ENCODE data around the gene ANKRD17.

The ANKRD17 gene

GRCh38 chr4:73064536-73064935, 194.1 kb downstream of the ANKRD17 start:
- no peak for DNase-seq (ENCODE audit: low read depth)
- no peak overlapping the region for H3K4me3 ChIP-seq (ENCODE audit: low read depth, low read length)
- TF ChIP-seq MYC (IDR thresholded peaks at IDR 0.05; ENCODE audit: low read depth, low read length) (no peak), MAX (IDR thresholded peaks at IDR 0.05; ENCODE audit: low read depth, low read length) (no peak), POLR2A (IDR thresholded peaks at IDR 0.05; ENCODE audit: extremely low read depth, insufficient read length) (no peak), CTCF (IDR thresholded peaks at IDR 0.05; ENCODE audit: low read depth, low read length) (no peak)

GRCh38 chr4:73055241-73055897, 203.2 kb downstream of the ANKRD17 start:
- no peak for DNase-seq (ENCODE audit: low read depth)
- H3K4me3 ChIP-seq (ENCODE audit: low read depth, low read length), result no peak overlapping the region
- TF ChIP-seq POLR2A (IDR thresholded peaks at IDR 0.05; ENCODE audit: extremely low read depth, insufficient read length) (no peak), CTCF (IDR thresholded peaks at IDR 0.05; ENCODE audit: low read depth, low read length) (no peak), MAX (IDR thresholded peaks at IDR 0.05; ENCODE audit: low read depth, low read length) (no peak), MYC (IDR thresholded peaks at IDR 0.05; ENCODE audit: low read depth, low read length) (no peak)

- H3K4me3 ChIP-seq (ENCODE audit: low read depth, low read length), result no peak overlapping the region
- TF ChIP-seq MYC (IDR thresholded peaks at IDR 0.05; ENCODE audit: low read depth, low read length), result no peak
- no peak for TF ChIP-seq POLR2A (IDR thresholded peaks at IDR 0.05; ENCODE audit: extremely low read depth, insufficient read length)
- TF ChIP-seq MAX (IDR thresholded peaks at IDR 0.05; ENCODE audit: low read depth, low read length), result no peak
- no peak for TF ChIP-seq CTCF (IDR thresholded peaks at IDR 0.05; ENCODE audit: low read depth, low read length)
- no peak for DNase-seq (ENCODE audit: low read depth)
These were observed 204.6 kb downstream of the ANKRD17 start for GRCh38 chr4:73053974-73054480.

- TF ChIP-seq CTCF (IDR thresholded peaks at IDR 0.05; ENCODE audit: low read depth, low read length), result no peak
- no peak for TF ChIP-seq POLR2A (IDR thresholded peaks at IDR 0.05; ENCODE audit: extremely low read depth, insufficient read length)
- no peak for TF ChIP-seq MAX (IDR thresholded peaks at IDR 0.05; ENCODE audit: low read depth, low read length)
- TF ChIP-seq MYC (IDR thresholded peaks at IDR 0.05; ENCODE audit: low read depth, low read length), result no peak
- DNase-seq (ENCODE audit: low read depth), result no peak
- no peak overlapping the region for H3K4me3 ChIP-seq (ENCODE audit: low read depth, low read length)
These were observed 205.5 kb downstream of the ANKRD17 start for GRCh38 chr4:73053076-73053475.

- H3K4me3 ChIP-seq (ENCODE audit: low read depth, low read length), result no peak overlapping the region
- TF ChIP-seq MYC (IDR thresholded peaks at IDR 0.05; ENCODE audit: low read depth, low read length) (no peak), POLR2A (IDR thresholded peaks at IDR 0.05; ENCODE audit: extremely low read depth, insufficient read length) (no peak), MAX (IDR thresholded peaks at IDR 0.05; ENCODE audit: low read depth, low read length) (no peak), CTCF (IDR thresholded peaks at IDR 0.05; ENCODE audit: low read depth, low read length) (no peak)
- no peak for DNase-seq (ENCODE audit: low read depth)
These were observed 207.0 kb downstream of the ANKRD17 start for GRCh38 chr4:73051625-73052024.
